ENCODE results near the gene BEX4. TPM values are rescaled to one million over a fixed set of nuclear protein-coding genes. Genes with fewer than 3 reads are reported as not detected.
"Not testable (repeated sequence)": the region's sequence is repeated elsewhere in the genome, so short reads cannot be mapped to it uniquely, and the experiment has no call there.

BEX4 gene
- total and polyA plus RNA-seq, 4 donors, result 92.5 to 293 (median 179) TPM

DNA sequence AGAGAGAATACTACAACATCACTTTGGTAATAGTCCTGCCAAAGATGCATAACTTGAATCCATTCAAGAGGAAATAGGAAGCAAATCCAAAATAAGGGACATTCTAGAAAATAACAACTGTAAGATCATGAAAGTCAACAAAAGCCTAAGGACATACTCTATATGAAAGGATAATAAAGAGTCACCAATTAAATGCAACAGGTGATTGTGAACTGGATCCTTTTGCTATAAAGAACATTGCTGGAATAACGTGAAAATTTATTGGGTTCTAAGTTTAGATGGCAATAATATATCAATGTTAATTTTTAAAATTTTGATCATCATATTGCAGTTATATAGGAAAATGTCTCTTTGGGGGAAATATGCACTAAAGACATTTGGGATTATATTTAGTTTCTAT lies 20.0 kb downstream of the BEX4 start:
- no peak overlapping the region for H3K27ac ChIP-seq (ENCODE audit: low read depth, low read length)
- no peak overlapping the region for H3K4me3 ChIP-seq (ENCODE audit: low read depth, low read length)
- H3K36me3 ChIP-seq (ENCODE audit: control insufficient read depth, insufficient read depth, low read length), result no peaks in the 10 kb centered on the region
- no CpG with 5 or more reads among the region's 1 CpG for WGBS (ENCODE audit: insufficient coverage)
- peaks cover 7% of the 10 kb centered on the region for H3K27me3 ChIP-seq (ENCODE audit: control insufficient read depth, insufficient read depth, low read length)
- no peaks in the 10 kb centered on the region for H3K4me1 ChIP-seq (ENCODE audit: control insufficient read depth, insufficient read depth, low read length)
- no peak for DNase-seq (ENCODE audit: low read depth in 4 of 6, low spot score in 6 of 6)
- no peaks in the 10 kb centered on the region for H3K9me3 ChIP-seq (ENCODE audit: control insufficient read depth, insufficient read depth, low read length)

- WGBS (ENCODE audit: insufficient coverage), result no CpG with 5 or more reads among the region's 2 CpGs
- H3K27ac ChIP-seq (ENCODE audit: low read depth, low read length); H3K36me3 ChIP-seq (ENCODE audit: control insufficient read depth, insufficient read depth, low read length); H3K27me3 ChIP-seq (ENCODE audit: control insufficient read depth, insufficient read depth, low read length); H3K4me1 ChIP-seq (ENCODE audit: control insufficient read depth, insufficient read depth, low read length); H3K9me3 ChIP-seq (ENCODE audit: control insufficient read depth, insufficient read depth, low read length); DNase-seq (ENCODE audit: low read depth in 4 of 6, low spot score in 6 of 6); H3K4me3 ChIP-seq (ENCODE audit: low read depth, low read length): not testable (repeated sequence)
Observed at GRCh38 chrX:103235608-103236007, 20.7 kb downstream of the BEX4 start.

GRCh38 chrX:103236296-103236695 lies 21.4 kb downstream of the BEX4 start:
- Histone ChIP-seq H3K27me3 (ENCODE audit: control insufficient read depth, insufficient read depth, low read length) (peaks cover 6% of the 10 kb centered on the region), H3K27ac (ENCODE audit: low read depth, low read length) (no peak overlapping the region), H3K9me3 (ENCODE audit: control insufficient read depth, insufficient read depth, low read length) (no peaks in the 10 kb centered on the region), H3K36me3 (ENCODE audit: control insufficient read depth, insufficient read depth, low read length) (no peaks in the 10 kb centered on the region), H3K4me1 (ENCODE audit: control insufficient read depth, insufficient read depth, low read length) (no peaks in the 10 kb centered on the region), H3K4me3 (ENCODE audit: low read depth, low read length) (no peak overlapping the region)
- no CpG with 5 or more reads among the region's 1 CpG for WGBS (ENCODE audit: insufficient coverage)
- no peak for DNase-seq (ENCODE audit: low read depth in 4 of 6, low spot score in 6 of 6)

GRCh38 chrX:103240155-103240554 lies 25.2 kb downstream of the BEX4 start:
- Histone ChIP-seq H3K4me3 (ENCODE audit: low read depth, low read length) (no peak overlapping the region), H3K4me1 (ENCODE audit: control insufficient read depth, insufficient read depth, low read length) (no peaks in the 10 kb centered on the region), H3K27me3 (ENCODE audit: control insufficient read depth, insufficient read depth, low read length) (peaks cover 2% of the 10 kb centered on the region), H3K9me3 (ENCODE audit: control insufficient read depth, insufficient read depth, low read length) (no peaks in the 10 kb centered on the region), H3K36me3 (ENCODE audit: control insufficient read depth, insufficient read depth, low read length) (no peaks in the 10 kb centered on the region), H3K27ac (ENCODE audit: low read depth, low read length) (no peak overlapping the region)
- no peak for DNase-seq (ENCODE audit: low read depth in 4 of 6, low spot score in 6 of 6)

GRCh38 chrX:103248553-103248952 lies 33.6 kb downstream of the BEX4 start:
- Histone ChIP-seq H3K36me3 (ENCODE audit: control insufficient read depth, insufficient read depth, low read length) (peaks cover 4% of the 10 kb centered on the region), H3K4me1 (ENCODE audit: control insufficient read depth, insufficient read depth, low read length) (no peaks in the 10 kb centered on the region), H3K27me3 (ENCODE audit: control insufficient read depth, insufficient read depth, low read length) (peaks cover 2% of the 10 kb centered on the region), H3K4me3 (ENCODE audit: low read depth, low read length) (no peak overlapping the region), H3K9me3 (ENCODE audit: control insufficient read depth, insufficient read depth, low read length) (no peaks in the 10 kb centered on the region), H3K27ac (ENCODE audit: low read depth, low read length) (no peak overlapping the region)
- DNase-seq (ENCODE audit: low read depth in 4 of 6, low spot score in 6 of 6), result peak in 2 of 6 donors; percentile 25 to 40

DNA sequence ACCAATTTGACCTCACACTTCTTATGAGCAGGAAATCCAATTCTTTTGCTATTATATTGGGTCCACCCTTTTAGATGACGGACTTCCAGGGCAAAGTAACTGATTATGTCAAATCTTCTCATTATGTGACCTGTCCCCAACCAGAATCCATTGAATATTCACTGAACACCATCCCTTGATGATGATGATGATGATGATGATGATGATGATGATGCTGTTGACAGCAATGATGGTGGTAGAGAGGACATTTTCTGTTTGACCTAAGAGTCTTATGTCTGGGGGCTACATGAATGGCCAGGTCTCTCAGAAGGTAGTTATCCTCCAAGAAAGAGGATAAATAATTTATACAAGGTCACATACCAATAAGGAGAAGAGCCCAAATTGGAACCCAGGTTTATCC lies 34.9 kb downstream of the BEX4 start:
- Histone ChIP-seq H3K27me3 (ENCODE audit: control insufficient read depth, insufficient read depth, low read length) (peaks cover 8% of the 10 kb centered on the region), H3K4me1 (ENCODE audit: control insufficient read depth, insufficient read depth, low read length) (no peaks in the 10 kb centered on the region), H3K36me3 (ENCODE audit: control insufficient read depth, insufficient read depth, low read length) (peaks cover 4% of the 10 kb centered on the region), H3K27ac (ENCODE audit: low read depth, low read length) (no peak overlapping the region), H3K9me3 (ENCODE audit: control insufficient read depth, insufficient read depth, low read length) (no peaks in the 10 kb centered on the region), H3K4me3 (ENCODE audit: low read depth, low read length) (no peak overlapping the region)
- no CpG with 5 or more reads among the region's 1 CpG for WGBS (ENCODE audit: insufficient coverage)
- DNase-seq (ENCODE audit: low read depth in 4 of 6, low spot score in 6 of 6), result no peak

DNA sequence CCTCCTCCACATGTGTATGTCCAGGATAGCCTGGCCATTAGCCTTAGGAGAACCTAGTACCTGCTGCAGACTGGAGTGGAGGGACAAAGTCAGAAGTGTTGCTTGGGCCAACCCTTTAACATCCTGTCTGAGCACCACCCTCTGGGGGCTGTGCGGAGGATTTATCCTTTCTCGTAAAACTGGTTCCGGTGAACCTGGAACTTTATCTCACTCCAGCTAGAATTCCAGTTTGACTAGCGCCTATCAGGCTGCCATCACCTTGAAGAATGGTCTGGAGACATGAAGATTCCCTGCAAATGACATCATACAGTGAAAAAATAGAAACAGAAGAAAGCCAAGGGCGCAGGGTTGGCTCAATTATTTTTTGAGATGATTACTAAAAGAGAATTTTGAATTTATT lies 36.1 kb downstream of the BEX4 start:
- whole genome bisulfite sequencing (ENCODE audit: insufficient coverage), result 69% methylated on average over 4 of the region's 5 CpGs
- no peak overlapping the region for H3K27ac ChIP-seq (ENCODE audit: low read depth, low read length)
- no peaks in the 10 kb centered on the region for H3K4me1 ChIP-seq (ENCODE audit: control insufficient read depth, insufficient read depth, low read length)
- no peak overlapping the region for H3K4me3 ChIP-seq (ENCODE audit: low read depth, low read length)
- no peaks in the 10 kb centered on the region for H3K9me3 ChIP-seq (ENCODE audit: control insufficient read depth, insufficient read depth, low read length)
- H3K27me3 ChIP-seq (ENCODE audit: control insufficient read depth, insufficient read depth, low read length), result peaks cover 8% of the 10 kb centered on the region
- DNase-seq (ENCODE audit: low read depth in 4 of 6, low spot score in 6 of 6), result no peak
- peaks cover 4% of the 10 kb centered on the region for H3K36me3 ChIP-seq (ENCODE audit: control insufficient read depth, insufficient read depth, low read length)

- peak overlapping the region; percentile 95 for H3K27ac ChIP-seq (ENCODE audit: low read depth, low read length)
- H3K4me1 ChIP-seq (ENCODE audit: control insufficient read depth, insufficient read depth, low read length), result no peaks in the 10 kb centered on the region
- peak in 1 of 6 donors; percentile 4 for DNase-seq (ENCODE audit: low read depth in 4 of 6, low spot score in 6 of 6)
- no peaks in the 10 kb centered on the region for H3K9me3 ChIP-seq (ENCODE audit: control insufficient read depth, insufficient read depth, low read length)
- H3K27me3 ChIP-seq (ENCODE audit: control insufficient read depth, insufficient read depth, low read length), result peaks cover 6% of the 10 kb centered on the region
- WGBS (ENCODE audit: insufficient coverage), result 51% methylated on average over 4 of the region's 8 CpGs
- peak overlapping the region; percentile 68 for H3K4me3 ChIP-seq (ENCODE audit: low read depth, low read length)
- H3K36me3 ChIP-seq (ENCODE audit: control insufficient read depth, insufficient read depth, low read length), result peaks cover 4% of the 10 kb centered on the region
Observed at GRCh38 chrX:103253608-103254007, 38.7 kb downstream of the BEX4 start.

GRCh38 chrX:103254171-103254824 lies 39.4 kb downstream of the BEX4 start:
- Histone ChIP-seq H3K4me1 (ENCODE audit: control insufficient read depth, insufficient read depth, low read length) (no peaks in the 10 kb centered on the region), H3K4me3 (ENCODE audit: low read depth, low read length) (peak overlapping the region; percentile 68), H3K36me3 (ENCODE audit: control insufficient read depth, insufficient read depth, low read length) (peaks cover 4% of the 10 kb centered on the region), H3K27me3 (ENCODE audit: control insufficient read depth, insufficient read depth, low read length) (peaks cover 7% of the 10 kb centered on the region), H3K9me3 (ENCODE audit: control insufficient read depth, insufficient read depth, low read length) (no peaks in the 10 kb centered on the region), H3K27ac (ENCODE audit: low read depth, low read length) (peak overlapping the region; percentile 95)
- 11% methylated on average over 14 of the region's 22 CpGs for WGBS (ENCODE audit: insufficient coverage)
- peak; percentile 20 to 86 (median 48) for DNase-seq (ENCODE audit: low read depth in 4 of 6, low spot score in 6 of 6)

DNA sequence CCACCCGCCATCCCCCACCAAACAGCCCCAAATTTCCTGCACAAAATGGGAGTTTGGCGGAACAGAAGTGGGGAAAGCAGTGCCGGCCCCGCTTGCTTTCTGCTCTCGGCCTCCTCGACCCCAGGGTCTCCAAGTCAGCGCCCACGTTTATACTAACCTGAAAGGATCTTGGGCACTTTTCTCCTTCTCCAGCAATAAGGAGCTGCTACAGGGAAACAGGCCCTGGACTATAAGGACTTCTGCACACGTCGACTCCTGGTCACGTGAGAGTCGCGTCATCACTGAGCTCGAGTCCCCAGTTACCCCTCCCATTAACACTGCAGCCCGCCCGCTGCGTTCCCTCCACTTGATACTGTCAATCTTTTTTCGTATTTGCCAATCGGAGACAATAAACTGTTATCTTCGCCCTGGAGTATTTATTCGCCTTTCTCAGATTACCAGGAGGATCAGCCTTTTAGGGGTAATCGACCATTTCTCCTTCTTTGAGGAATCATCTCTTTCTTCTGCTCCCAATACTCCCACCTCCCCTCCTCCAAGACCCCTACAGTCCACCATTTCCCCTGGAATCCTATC lies 40.1 kb downstream of the BEX4 start, which contains the start of gene TCEAL8:
TSS of gene TCEAL8 (minus strand) at position 235 of the 573 bp plus-strand sequence. CDS start 1,176 bp downstream, outside the sequence.
- peak; percentile 64 to 96 (median 77) for DNase-seq (ENCODE audit: low read depth in 4 of 6, low spot score in 6 of 6)
- Histone ChIP-seq H3K27me3 (ENCODE audit: control insufficient read depth, insufficient read depth, low read length) (peaks cover 9% of the 10 kb centered on the region), H3K4me3 (ENCODE audit: low read depth, low read length) (peak within 1 kb of the TSS; percentile 68), H3K9me3 (ENCODE audit: control insufficient read depth, insufficient read depth, low read length) (no peaks in the 10 kb centered on the region), H3K27ac (ENCODE audit: low read depth, low read length) (peak within 1 kb of the TSS; percentile 95), H3K36me3 (ENCODE audit: control insufficient read depth, insufficient read depth, low read length) (peaks cover 4% of the 10 kb centered on the region), H3K4me1 (ENCODE audit: control insufficient read depth, insufficient read depth, low read length) (no peaks in the 10 kb centered on the region)
- 27% methylated on average over 22 of the region's 22 CpGs for WGBS (ENCODE audit: insufficient coverage)

Measured in spinal cord (tissue), 10 donors.